ENCODE measurements around the gene MMP28.

The MMP28 gene

GRCh38 chr17:35726127-35726952 is 69.1 kb downstream of the MMP28 start:
- DNase-seq (ENCODE audit: low read depth), result no peak

GRCh38 chr17:35725802-35726126 is 69.7 kb downstream of the MMP28 start:
- DNase-seq (ENCODE audit: low read depth), result no peak

- DNase-seq (ENCODE audit: low read depth), result no peak
Observed at GRCh38 chr17:35725058-35725457, 70.4 kb downstream of the MMP28 start.

- no peak for DNase-seq (ENCODE audit: low read depth)
Observed at GRCh38 chr17:35723735-35724134, 71.7 kb downstream of the MMP28 start.

- no peak for DNase-seq (ENCODE audit: low read depth)
Observed at GRCh38 chr17:35717475-35717874, 78.0 kb downstream of the MMP28 start.

GRCh38 chr17:35716897-35717465 is 78.5 kb downstream of the MMP28 start:
- no peak for DNase-seq (ENCODE audit: low read depth)

- no peak for DNase-seq (ENCODE audit: low read depth)
Observed at GRCh38 chr17:35716173-35716572, 79.3 kb downstream of the MMP28 start.

Data from stimulated activated CD8-positive, alpha-beta memory T cell treated with anti-CD3 and anti-CD28 coated beads, Interleukin-12 subunit alpha, Interleukin-12 subunit beta, amount 100 ng/mL, for 1 hour (primary cell).